ENCODE results near the gene FBXW4. TPM values are rescaled to one million over a fixed set of nuclear protein-coding genes. Genes with fewer than 3 reads are reported as not detected.

The FBXW4 gene
- total and polyA plus RNA-seq, 9 of the 15 experiments (the other 6 are each of a cell fraction or from before 2014, with no cell fraction given): 1.0 to 10.6 (median 5.4) TPM

- TF ChIP-seq ZNF511 (CRISPR knock-in tag; IDR thresholded peaks at IDR 0.05) (no peak), KDM2B (CRISPR knock-in tag; IDR thresholded peaks at IDR 0.05) (no peak), ATF1 (CRISPR knock-in tag; IDR thresholded peaks at IDR 0.05) (no peak), ATF1 (tag; IDR thresholded peaks at IDR 0.05) (peak; percentile 34), KDM1A (IDR thresholded peaks at IDR 0.05) (0 out of 4 replicates have a peak, but pooled peaks of 1 of the 2 experiments have one; percentile 2), ZNF561 (CRISPR knock-in tag; conservative IDR thresholded peaks at IDR 0.05) (no peak), RREB1 (CRISPR knock-in tag; IDR thresholded peaks at IDR 0.05) (no peak), CREM (IDR thresholded peaks at IDR 0.05; ENCODE audit: low read depth) (peak; percentile 49), FOXJ3 (CRISPR knock-in tag; IDR thresholded peaks at IDR 0.05) (no peak), ZNF584 (CRISPR knock-in tag; IDR thresholded peaks at IDR 0.05; ENCODE audit: low read depth) (no peak), RCOR1 (IDR thresholded peaks at IDR 0.05; ENCODE audit: borderline replicate concordance in 1 of 2, low read depth in 2 of 2, low read length in 2 of 2) (0 out of 4 replicates have a peak, but pooled peaks of 1 of the 2 experiments have one; percentile 10), RUNX1 (IDR thresholded peaks at IDR 0.05; ENCODE audit: low read depth) (no peak), RBM25 (IDR thresholded peaks at IDR 0.05; ENCODE audit: low read depth, low read length, severe bottlenecking) (peak; percentile 33), ARID1B (IDR thresholded peaks at IDR 0.05) (peak; percentile 65), USF2 (CRISPR knock-in tag; IDR thresholded peaks at IDR 0.05) (no peak), PCBP2 (IDR thresholded peaks at IDR 0.05; ENCODE audit: low read depth, low read length, poor library complexity, severe bottlenecking) (no peak), RFX5 (IDR thresholded peaks at IDR 0.05; ENCODE audit: low read depth, low read length) (peak; percentile 94), CBX2 (IDR thresholded peaks at IDR 0.05; ENCODE audit: insufficient read depth, low read length, poor library complexity, severe bottlenecking) (no peak), TBL1XR1 (IDR thresholded peaks at IDR 0.05; ENCODE audit: low read length in 2 of 2) (no peak), NRF1 (conservative IDR thresholded peaks at IDR 0.05 in 1 of 2, IDR thresholded peaks at IDR 0.05 in 1 of 2) (no peak)
- TF ChIP-seq, protein P1, sequence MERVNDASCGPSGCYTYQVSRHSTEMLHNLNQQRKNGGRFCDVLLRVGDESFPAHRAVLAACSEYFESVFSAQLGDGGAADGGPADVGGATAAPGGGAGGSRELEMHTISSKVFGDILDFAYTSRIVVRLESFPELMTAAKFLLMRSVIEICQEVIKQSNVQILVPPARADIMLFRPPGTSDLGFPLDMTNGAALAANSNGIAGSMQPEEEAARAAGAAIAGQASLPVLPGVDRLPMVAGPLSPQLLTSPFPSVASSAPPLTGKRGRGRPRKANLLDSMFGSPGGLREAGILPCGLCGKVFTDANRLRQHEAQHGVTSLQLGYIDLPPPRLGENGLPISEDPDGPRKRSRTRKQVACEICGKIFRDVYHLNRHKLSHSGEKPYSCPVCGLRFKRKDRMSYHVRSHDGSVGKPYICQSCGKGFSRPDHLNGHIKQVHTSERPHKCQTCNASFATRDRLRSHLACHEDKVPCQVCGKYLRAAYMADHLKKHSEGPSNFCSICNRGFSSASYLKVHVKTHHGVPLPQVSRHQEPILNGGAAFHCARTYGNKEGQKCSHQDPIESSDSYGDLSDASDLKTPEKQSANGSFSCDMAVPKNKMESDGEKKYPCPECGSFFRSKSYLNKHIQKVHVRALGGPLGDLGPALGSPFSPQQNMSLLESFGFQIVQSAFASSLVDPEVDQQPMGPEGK (CRISPR knock-in tag; IDR thresholded peaks at IDR 0.05; ENCODE audit: borderline replicate concordance): no peak
Measured at GRCh38 chr10:101588879-101589278, 106.1 kb downstream of the FBXW4 start (continued).

Data from K562 (cell line).